GM18502 (cell line): ENCODE results near the gene ZDHHC14.

Experiments used
- ATAC-seq: cut with Tn5 transposase; IDR thresholded peaks from one replicate; pipeline ENCODE4 v1.9.1; 2021; ENCODE audit warnings: mild to moderate bottlenecking; ENCODE audit not compliant: unreplicated experiment, poor library complexity

Gene ZDHHC14

DNA sequence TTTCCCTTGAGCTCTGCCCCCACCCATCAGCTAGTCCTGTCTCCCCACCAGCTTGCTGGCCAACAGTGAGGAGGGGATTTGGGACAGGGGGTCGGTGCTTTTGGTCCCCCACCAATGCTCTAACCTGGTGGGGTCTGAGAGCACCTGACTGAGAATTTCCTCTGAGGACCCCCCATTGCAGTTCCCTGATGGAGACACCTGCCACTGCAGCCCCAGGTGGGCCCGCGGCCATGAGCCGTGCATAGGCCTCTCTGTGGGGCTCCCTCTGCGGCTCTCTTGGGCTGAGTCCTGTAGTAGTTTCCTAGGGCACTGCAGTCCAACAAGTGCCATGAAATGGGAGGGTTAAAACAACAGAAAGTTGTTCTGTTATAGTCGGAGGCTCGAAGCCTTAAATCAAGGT, 269.8 kb downstream of the ZDHHC14 start:
- ATAC-seq, result no peak

DNA sequence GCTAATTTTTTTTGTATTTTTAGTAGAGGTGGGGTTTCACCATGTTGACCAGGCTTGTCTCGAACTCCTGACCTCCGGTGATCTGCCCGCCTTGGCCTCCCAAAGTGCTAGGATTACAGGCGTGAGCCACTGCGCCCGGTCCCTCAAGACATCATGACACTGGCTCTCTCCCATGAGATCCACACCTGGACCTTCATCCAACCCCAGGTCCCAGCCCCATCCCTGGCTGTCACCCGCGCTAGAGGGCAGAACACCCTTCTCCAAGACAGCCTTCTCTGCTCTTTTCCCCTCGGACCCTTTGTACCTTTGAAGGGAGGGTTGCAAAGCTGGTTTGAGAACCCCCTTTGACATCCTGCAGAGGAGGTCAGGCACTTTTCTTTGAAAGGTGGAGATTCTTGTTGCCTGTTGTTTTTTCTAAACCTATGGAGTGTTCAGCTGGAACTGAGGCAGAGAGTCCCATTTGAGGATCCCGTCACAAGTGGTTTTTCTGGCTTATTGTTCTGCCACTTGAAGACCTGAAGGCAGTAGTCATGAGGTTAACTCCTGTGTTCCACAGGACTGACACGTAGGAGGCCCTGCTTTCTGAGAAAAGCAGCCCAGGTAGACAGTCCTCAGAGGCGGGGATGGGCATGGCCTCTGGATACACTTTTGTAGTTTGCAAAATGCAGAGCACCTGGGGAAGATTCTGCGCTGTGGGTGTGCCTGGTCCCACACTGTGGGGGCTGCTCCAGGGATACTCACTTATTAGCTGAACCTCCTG, 270.9 kb downstream of the ZDHHC14 start:
- no peak for ATAC-seq

DNA sequence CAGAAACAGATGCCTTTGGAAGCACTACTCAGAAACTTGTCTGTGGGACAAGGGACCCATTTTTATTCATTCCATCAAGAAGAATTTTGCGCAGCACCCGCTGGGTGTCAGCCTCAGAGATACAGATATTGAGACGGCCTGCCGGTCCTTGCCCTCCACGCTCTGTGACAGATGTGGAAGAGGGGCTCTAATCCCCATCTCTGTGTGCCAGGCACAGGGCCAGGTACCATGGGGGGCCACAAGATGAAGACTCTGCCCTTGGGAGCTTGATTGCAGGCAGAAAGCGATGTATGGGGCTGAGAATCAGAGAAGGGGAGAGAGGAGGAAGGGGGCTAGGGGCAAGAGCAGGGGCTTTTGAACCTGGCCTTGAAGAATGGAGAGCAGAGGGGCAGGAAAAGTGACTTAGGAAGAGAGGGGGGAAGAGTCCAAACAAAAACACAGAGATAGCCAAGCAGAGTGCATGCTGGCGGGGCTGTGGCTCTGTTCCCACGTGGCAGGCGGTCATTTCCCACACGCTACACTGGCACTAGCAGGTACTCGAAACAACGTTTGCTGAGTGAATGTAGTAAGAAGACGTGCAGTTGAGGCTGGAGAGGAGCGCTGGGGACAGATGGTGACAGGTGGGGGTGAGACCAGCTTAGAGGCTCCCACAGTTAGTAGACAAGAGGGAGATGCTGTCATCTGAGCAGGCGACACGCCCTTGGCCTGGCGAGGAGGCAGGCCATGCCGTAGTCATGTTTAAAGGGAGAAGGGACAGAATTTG, 271.8 kb downstream of the ZDHHC14 start:
- no peak for ATAC-seq

DNA sequence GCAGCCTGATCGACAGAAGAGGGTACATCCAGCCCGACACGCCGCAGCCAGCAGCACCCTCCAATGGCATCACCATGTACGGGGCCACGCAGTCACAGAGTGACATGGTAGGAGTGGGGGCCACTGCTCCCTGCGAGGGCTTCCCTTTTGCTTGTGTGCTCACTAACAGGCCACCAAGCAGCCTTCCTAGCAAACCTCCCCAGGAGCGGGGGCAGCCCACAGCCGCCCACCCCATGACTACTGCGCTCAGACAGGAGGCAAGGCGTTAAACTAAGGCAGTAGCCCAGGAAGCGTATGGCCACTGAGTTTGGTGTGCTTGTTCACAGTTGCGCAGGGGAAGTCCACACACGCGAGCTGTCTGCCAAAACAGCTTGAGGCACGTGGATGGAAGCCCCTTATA, 272.5 kb downstream of the ZDHHC14 start:
- no peak for ATAC-seq

DNA sequence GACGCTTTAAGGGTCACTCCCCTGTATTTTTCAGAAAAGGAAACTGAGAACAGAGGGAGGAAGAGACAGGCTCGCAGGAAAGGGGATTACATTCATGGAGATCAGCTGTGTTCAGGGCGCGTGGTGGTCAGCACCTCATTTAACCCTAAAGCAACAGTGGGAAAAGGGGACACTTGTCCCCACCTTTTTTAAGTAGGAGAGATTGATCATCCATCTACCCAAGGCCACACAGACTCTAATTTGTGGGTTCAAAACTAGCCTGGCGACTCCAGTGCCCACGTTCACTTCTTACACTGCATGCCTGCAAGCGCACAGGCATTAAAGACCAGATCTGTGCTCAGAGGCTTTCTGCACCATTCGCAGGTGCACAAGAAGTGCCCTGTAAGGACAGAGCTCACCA, 274.1 kb downstream of the ZDHHC14 start:
- ATAC-seq, result no peak

DNA sequence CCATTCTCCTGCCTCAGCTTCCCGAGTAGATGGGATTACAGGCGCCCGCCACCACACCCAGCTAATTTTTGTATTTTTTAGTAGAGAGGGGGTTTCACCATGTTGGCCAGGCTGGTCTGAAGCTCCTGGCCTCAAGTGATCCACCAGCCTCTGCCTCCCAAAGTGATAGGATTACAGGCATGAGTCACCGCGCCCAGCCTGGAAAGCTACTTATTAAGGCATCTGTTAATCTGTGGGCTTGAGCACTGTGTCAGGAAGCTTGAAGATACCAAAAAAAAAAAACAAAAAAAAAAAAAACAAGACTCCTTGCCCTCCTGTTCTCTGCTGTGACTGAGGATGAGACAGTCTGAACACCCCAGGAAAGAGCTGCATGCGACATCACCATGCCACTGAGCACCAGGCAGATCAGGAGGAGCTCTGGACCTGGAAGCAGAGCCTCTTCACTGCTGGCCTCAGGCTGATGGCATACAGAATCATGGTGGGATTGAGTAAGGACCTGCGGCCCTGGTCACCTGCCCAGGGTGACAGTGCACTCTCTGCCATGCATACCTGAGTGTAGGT, 275.5 kb downstream of the ZDHHC14 start:
- ATAC-seq, result no peak

DNA sequence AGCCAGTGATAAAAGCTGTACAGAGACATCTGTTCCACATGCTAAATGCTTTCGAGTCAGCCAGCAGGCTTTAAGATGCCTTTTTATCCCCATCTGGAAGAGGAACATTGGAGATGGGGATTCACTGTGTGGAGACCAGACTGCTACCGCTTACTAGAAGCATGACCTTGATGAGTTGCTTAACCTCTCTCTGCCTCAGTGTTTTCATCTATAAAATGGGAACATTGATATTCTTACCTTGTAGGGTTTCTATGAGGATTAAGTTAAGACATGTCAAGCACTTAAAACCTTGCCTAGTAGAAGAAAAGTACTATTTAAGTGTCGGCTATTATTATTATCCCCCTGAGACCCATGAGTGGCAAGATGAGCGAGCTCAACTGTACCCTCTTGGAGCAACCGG, 276.8 kb downstream of the ZDHHC14 start:
- no peak for ATAC-seq

DNA sequence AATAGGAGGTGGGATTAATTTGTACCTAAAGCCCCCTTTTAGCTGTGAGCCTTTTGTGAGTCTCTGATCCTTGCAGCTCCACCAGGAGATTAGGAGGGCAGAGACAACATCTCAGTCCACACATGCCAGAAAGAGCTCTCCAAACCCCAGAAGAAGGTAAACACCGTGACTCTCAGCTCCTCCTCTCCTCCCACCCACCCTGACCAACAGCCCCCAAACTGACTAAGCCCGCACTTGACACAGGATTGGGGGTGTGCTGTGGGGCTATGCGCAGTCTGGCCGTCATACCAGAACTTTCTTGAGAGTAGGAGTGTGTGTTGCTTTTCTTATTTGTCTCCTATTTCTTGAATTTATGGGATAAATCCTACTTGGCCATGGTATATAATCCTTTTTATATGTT, 277.3 kb downstream of the ZDHHC14 start:
- ATAC-seq, result no peak

DNA sequence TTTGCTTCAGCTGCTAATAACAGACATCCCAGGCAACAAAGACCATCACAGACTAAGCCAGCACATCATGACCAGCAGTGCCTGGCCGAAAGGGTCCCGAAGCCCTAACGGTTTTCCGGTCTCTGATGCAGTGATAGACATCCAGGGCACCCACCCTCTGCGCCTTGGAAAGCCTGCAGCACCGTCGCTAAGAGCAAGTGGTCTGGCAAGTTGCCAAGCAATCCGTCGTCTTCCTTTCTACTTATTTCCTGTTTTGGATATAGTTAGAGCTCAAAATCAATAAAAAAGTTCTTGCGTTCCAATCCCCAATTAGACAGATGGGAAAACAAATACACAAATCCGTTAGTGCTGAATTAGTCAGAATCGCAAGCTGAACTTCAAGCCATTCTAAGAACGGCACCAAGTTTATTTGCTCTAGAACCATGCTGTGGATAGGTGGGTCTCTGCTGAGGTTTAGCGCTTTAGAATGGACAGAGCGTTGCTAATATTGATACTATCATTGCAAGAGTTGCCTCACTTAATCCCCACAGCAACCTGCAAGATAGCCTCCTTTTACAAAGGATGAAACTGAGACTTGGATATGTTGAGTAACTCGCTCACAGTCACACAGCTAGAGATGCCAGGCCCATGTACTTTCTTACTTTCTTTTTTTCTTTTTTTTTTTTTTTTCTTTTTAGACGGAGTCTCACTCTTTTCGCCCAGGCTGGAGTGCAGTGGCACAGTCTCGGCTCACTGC, 278.7 kb downstream of the ZDHHC14 start:
- ATAC-seq, result no peak

DNA sequence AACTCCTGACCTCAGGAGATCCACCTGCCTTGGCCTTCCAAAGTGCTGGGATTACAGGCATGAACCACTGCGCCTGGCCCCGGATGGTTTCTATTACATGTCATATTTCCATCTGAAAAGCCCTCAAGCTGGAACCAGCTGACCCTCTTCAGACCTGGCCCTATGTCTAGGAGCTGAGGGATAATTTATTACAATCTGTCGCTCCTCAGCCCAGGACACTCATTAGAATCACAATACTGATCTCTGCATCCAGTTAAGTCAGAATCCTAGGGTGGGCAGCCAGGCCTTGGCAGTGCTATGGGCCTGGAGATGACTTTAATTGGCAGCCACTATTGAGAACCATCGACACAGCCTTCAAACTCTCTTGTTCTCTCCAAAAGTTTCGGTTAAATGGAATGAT, 279.4 kb downstream of the ZDHHC14 start:
- no peak for ATAC-seq

DNA sequence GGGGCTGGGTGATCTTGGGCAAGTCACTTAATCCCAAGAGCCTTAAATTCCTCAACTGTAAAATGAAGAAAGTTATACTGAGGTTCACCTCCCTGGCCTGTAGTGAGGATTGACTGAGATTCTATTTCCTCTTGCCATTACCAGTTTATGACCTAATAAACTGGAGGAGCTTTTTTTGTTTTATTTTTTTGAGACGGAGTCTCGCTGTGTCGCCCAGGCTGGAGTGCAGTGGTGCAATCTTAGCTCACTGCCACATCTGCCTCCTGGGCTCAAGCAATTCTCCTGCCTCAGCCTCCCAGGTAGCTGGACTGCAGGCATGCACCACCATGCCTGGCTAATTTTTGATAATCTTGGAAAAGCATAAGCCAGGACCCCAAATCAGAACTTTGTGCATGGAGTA, 280.7 kb downstream of the ZDHHC14 start:
- ATAC-seq, result no peak

DNA sequence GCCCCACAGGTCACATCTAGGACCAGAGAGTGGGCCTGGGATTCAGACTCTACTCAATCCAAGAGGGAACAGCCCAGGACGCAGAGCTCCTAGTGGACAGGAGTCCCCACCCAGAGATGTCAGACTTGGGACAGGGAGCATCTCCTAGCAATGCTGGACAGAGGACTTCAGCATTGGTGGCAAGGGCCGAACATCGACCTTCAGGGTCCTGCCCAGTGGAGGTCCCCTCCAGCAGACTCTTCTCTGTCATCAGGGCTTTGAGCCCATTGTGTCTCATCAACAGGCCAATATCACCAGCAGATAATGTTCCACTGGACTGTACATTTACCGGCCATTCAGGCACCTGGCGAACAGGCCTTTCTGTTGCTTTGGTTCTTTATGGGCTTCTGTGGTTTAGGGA, 282.3 kb downstream of the ZDHHC14 start:
- ATAC-seq, result no peak

DNA sequence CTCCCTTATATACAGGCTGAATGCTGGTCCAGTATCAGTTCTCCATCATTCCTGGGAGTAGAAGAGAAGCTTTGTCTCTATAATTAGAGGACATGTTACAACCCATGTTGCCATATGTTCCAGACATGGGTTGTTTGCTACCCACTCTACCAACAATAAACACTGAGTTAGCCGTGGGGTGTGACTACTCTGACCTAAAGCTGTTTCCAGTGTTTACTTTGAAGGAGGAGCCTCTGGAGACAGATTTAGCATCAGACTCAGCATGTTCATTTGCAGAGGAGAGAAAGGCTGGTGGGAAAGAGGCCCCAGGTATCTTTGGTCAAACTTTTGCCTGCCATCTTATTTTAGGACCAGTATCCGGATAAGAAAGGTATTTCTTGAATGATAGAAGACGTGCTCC, 284.2 kb downstream of the ZDHHC14 start:
- no peak for ATAC-seq

DNA sequence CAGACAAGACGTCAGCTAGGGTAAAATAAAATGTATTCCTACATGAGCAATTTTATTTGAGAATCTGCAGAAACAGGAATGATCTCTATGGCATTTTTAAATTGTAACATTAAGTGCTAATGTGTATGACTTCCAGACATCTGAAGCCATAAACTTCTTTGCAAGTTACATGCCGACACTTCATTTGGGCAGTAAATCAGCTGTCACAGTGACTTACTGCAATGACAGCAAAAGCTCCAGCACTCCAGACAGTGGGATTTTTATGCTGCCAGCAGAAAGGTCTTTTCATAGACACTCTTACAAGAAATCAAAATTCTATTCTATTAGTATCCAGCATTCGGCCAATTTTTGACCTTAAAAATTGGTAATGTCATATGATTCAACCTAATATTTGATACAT, 285.7 kb downstream of the ZDHHC14 start:
- ATAC-seq, result no peak

DNA sequence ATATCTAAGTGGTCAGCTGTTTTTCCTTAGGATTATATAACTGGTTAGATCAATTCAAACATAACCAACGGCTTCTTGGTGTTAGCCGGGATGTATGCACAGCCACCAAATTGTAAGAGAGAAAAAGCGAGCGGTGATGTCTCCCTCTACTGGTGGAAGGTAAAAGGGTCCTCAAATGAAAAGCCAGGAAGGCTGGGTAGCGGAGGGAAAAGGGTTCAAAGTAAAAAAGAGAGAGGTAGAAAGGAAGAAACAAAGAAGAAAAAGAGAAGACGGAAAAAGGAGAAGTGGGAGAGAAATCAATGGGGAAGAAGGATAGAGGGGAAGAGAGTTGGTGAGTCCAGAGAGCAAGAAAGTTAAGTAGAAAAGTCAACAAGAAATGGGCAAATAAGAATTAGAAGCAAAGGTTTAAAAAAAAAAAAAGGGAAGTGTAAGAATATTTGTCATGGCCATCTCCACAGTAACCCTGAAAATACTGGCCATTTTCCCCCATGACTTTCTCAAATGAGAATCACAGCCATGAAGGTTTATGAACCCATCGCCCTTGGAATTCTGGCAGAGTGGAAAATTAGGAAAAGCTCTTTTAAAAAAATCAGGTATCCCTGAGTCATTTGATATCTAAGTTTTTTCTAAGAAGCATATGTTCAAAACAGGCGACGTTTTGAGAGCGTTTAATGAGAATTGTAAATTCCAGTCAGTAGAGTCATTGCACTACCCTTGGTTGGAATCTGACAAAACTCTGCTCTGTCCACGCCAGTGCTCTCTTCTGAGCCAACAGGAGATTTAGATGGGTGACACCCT, 286.4 kb downstream of the ZDHHC14 start:
- ATAC-seq, result peak; percentile 57

DNA sequence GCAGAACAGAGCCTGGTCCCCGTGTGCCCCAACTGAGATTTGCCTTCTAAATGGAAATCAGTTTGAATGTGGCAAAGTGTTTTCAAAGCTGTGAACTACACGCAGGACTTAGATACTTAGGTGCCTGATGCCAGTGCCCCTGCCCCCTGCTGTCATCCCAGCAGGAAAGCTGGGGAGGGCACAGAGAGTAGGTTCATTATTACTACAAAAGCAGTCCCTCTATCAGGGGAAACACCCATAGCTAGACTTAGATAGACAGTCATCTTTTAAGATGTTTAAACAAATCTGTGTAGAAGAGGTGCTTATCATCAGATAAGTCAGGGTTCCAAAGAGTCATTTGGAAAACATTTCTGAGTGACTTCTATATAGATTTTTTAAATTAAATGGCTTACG, 287.0 kb downstream of the ZDHHC14 start:
- ATAC-seq, result no peak

DNA sequence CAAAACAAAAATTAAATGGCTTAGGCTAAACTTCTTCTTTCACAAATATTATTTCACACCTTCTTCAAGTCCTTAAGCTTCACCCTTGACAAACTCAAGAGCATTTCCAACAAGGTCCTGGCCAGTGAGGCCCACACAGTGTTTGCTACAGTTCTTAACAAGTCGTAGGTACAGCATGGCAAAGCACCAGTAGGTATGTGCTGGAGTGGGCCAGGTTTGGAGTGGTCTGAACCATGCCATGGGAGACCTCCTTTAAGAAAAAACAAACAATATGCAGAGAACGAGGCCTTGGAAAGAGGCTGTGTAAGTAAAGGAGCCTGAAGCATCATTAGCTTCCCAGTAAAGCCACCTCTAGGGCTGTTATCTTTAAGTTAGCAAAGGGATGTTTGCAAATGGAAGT, 287.7 kb downstream of the ZDHHC14 start:
- ATAC-seq, result no peak

DNA sequence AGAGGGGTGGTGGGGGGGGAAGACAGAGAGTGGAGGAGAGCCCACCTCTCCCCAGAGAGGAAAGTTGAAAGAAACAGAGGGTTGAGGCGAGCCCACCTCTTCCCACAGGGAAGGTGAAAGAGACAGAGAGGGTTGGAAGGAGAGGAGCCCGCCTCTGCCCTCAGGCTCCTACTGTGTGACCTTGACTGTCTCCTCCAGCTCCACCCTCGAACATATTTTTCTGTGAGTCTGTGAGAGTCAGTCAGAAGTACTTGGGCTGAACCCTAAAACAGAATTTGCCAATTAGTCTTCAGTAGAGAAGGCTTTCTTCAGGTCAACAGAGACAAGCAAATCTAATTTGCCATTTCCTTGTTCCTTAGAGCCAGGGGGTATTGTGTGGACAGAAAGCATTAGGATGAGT, 288.3 kb downstream of the ZDHHC14 start:
- no peak for ATAC-seq

DNA sequence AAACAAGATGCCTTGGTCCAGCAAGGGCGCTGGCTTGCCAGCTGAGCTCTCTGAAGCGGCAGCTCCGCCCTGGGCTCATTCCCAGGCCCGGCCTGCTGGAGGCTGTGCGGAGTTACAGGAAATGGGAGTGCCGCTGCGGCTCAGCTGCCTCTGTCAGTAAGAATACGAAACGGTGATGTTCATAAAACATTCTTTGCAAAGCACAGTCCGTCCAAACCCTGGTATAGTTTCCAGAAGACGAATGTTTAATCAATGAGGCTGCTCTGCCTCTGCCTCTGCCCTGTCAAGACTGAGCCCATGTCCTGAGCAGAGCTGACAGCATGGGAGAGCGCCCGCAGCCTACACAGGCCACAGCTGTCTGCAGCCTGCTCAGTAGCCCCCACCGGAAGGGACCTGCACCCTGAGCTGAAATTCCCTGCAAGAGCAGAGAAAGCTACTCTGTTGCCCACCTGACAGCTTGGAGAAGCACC, 288.8 kb downstream of the ZDHHC14 start:
- ATAC-seq, result no peak
